WTC11 (cell line): ENCODE results near the gene GNAS.

ENCODE experiments used
- ESRRA ChIP-seq: sonication (generic); formaldehyde crosslinking; IDR thresholded peaks from 2 replicates; pipeline ENCODE4 v1.8.1; 2022; ENCODE audit warnings: mild to moderate bottlenecking, missing genetic modification reagents, borderline replicate concordance
- FOXK1 ChIP-seq: sonication (generic); formaldehyde crosslinking; IDR thresholded peaks from 2 replicates; pipeline ENCODE4 v1.8.0; 2022; ENCODE audit warnings: mild to moderate bottlenecking, moderate library complexity, missing genetic modification reagents
- FOXP1 ChIP-seq: sonication (generic); formaldehyde crosslinking; IDR thresholded peaks from 2 replicates; pipeline ENCODE4 v1.8.0; 2022; ENCODE audit warnings: missing genetic modification reagents, mild to moderate bottlenecking, moderate library complexity, borderline replicate concordance
- HMGA2 ChIP-seq: fragments of 250-450 bp; sonication (Bioruptor Pico); IDR thresholded peaks from 2 replicates; pipeline ENCODE4 v1.4.0; 2021; ENCODE audit warnings: mild to moderate bottlenecking, moderate library complexity
- JUN ChIP-seq: sonication (generic); formaldehyde crosslinking; IDR thresholded peaks from 2 replicates; pipeline ENCODE4 v1.8.0; 2023; ENCODE audit warnings: mild to moderate bottlenecking, missing genetic modification reagents
- SP1 ChIP-seq: sonication (generic); formaldehyde crosslinking; conservative IDR thresholded peaks from 2 replicates; pipeline ENCODE4 v1.8.1; 2022; ENCODE audit warnings: missing genetic modification reagents
- ZNF263 ChIP-seq: sonication (generic); formaldehyde crosslinking; IDR thresholded peaks from 2 replicates; pipeline ENCODE4 v1.8.1; 2022; ENCODE audit warnings: low read depth, mild to moderate bottlenecking, moderate library complexity, missing genetic modification reagents
- ZNF416 ChIP-seq: fragments of 250-450 bp; sonication (Bioruptor Pico); IDR thresholded peaks from 2 replicates; pipeline ENCODE4 v1.9.0; 2021; ENCODE audit warnings: mild to moderate bottlenecking, inconsistent platforms
- TF ChIP-seq, protein P1 (sequence below): fragments of 200-600 bp; IDR thresholded peaks from 2 replicates; pipeline ENCODE4 v1.8.0; 2022; ENCODE audit warnings: antibody characterized with exemption
- TF ChIP-seq, protein P2 (sequence below): sonication (generic); formaldehyde crosslinking; IDR thresholded peaks from 2 replicates; pipeline ENCODE4 v1.8.1; 2022; ENCODE audit warnings: low read depth, missing genetic modification reagents, borderline replicate concordance
- TF ChIP-seq, protein P3 (sequence below): sonication (generic); formaldehyde crosslinking; IDR thresholded peaks from 2 replicates; pipeline ENCODE4 v1.8.0; 2022; ENCODE audit warnings: mild to moderate bottlenecking, missing genetic modification reagents
- TF ChIP-seq, protein P4 (sequence below): sonication (generic); formaldehyde crosslinking; IDR thresholded peaks from 2 replicates; pipeline ENCODE4 v1.8.0; 2023; ENCODE audit warnings: missing genetic modification reagents
- TF ChIP-seq, protein P5 (sequence below): sonication (generic); formaldehyde crosslinking; conservative IDR thresholded peaks from 2 replicates; pipeline ENCODE4 v1.8.1; 2023; ENCODE audit warnings: mild to moderate bottlenecking, low read depth, missing genetic modification reagents, moderate library complexity
- TF ChIP-seq, protein P6 (sequence below): sonication (generic); formaldehyde crosslinking; IDR thresholded peaks from 2 replicates; pipeline ENCODE4 v1.8.0; 2022; ENCODE audit warnings: mild to moderate bottlenecking, missing genetic modification reagents

DNA sequence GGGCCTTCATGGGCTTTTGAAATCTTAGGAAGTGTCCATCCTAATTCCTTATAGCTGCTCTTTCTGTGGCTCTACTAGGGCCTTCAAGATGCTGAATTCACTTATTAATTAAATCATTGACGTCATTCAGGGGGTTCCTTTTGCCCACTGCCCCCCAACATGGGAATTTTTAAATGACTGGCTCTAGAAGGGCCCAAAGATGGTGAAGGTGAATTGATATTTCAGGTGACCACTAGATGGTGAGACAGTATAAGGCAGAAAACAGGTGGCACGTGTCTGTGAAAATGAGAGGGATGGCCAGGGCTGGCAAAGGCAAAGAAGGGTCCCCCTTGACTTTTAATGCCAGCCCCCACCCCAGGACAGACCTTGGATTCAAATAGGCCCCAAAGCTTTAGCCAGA lies 11.8 kb downstream of the GNAS start:
- TF ChIP-seq SP1 (CRISPR knock-in tag) = no peak
- no peak for TF ChIP-seq ZNF263 (CRISPR knock-in tag)
- TF ChIP-seq, protein P1, sequence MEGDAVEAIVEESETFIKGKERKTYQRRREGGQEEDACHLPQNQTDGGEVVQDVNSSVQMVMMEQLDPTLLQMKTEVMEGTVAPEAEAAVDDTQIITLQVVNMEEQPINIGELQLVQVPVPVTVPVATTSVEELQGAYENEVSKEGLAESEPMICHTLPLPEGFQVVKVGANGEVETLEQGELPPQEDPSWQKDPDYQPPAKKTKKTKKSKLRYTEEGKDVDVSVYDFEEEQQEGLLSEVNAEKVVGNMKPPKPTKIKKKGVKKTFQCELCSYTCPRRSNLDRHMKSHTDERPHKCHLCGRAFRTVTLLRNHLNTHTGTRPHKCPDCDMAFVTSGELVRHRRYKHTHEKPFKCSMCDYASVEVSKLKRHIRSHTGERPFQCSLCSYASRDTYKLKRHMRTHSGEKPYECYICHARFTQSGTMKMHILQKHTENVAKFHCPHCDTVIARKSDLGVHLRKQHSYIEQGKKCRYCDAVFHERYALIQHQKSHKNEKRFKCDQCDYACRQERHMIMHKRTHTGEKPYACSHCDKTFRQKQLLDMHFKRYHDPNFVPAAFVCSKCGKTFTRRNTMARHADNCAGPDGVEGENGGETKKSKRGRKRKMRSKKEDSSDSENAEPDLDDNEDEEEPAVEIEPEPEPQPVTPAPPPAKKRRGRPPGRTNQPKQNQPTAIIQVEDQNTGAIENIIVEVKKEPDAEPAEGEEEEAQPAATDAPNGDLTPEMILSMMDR = no peak
- TF ChIP-seq, protein P2, sequence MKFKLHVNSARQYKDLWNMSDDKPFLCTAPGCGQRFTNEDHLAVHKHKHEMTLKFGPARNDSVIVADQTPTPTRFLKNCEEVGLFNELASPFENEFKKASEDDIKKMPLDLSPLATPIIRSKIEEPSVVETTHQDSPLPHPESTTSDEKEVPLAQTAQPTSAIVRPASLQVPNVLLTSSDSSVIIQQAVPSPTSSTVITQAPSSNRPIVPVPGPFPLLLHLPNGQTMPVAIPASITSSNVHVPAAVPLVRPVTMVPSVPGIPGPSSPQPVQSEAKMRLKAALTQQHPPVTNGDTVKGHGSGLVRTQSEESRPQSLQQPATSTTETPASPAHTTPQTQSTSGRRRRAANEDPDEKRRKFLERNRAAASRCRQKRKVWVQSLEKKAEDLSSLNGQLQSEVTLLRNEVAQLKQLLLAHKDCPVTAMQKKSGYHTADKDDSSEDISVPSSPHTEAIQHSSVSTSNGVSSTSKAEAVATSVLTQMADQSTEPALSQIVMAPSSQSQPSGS (CRISPR knock-in tag) = no peak
- TF ChIP-seq, protein P3, sequence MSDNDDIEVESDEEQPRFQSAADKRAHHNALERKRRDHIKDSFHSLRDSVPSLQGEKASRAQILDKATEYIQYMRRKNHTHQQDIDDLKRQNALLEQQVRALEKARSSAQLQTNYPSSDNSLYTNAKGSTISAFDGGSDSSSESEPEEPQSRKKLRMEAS = no peak
- TF ChIP-seq FOXP1 (CRISPR knock-in tag) = no peak
- TF ChIP-seq, protein P4, sequence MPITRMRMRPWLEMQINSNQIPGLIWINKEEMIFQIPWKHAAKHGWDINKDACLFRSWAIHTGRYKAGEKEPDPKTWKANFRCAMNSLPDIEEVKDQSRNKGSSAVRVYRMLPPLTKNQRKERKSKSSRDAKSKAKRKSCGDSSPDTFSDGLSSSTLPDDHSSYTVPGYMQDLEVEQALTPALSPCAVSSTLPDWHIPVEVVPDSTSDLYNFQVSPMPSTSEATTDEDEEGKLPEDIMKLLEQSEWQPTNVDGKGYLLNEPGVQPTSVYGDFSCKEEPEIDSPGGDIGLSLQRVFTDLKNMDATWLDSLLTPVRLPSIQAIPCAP = no peak
- no peak for TF ChIP-seq HMGA2 (CRISPR knock-in tag)
- TF ChIP-seq ESRRA (CRISPR knock-in tag) = no peak
- TF ChIP-seq JUN (CRISPR knock-in tag) = no peak
- TF ChIP-seq, protein P5, sequence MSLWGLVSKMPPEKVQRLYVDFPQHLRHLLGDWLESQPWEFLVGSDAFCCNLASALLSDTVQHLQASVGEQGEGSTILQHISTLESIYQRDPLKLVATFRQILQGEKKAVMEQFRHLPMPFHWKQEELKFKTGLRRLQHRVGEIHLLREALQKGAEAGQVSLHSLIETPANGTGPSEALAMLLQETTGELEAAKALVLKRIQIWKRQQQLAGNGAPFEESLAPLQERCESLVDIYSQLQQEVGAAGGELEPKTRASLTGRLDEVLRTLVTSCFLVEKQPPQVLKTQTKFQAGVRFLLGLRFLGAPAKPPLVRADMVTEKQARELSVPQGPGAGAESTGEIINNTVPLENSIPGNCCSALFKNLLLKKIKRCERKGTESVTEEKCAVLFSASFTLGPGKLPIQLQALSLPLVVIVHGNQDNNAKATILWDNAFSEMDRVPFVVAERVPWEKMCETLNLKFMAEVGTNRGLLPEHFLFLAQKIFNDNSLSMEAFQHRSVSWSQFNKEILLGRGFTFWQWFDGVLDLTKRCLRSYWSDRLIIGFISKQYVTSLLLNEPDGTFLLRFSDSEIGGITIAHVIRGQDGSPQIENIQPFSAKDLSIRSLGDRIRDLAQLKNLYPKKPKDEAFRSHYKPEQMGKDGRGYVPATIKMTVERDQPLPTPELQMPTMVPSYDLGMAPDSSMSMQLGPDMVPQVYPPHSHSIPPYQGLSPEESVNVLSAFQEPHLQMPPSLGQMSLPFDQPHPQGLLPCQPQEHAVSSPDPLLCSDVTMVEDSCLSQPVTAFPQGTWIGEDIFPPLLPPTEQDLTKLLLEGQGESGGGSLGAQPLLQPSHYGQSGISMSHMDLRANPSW = no peak
- TF ChIP-seq, protein P6, sequence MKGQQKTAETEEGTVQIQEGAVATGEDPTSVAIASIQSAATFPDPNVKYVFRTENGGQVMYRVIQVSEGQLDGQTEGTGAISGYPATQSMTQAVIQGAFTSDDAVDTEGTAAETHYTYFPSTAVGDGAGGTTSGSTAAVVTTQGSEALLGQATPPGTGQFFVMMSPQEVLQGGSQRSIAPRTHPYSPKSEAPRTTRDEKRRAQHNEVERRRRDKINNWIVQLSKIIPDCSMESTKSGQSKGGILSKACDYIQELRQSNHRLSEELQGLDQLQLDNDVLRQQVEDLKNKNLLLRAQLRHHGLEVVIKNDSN (CRISPR knock-in tag) = no peak
- TF ChIP-seq FOXK1 (CRISPR knock-in tag) = no peak
- no peak for TF ChIP-seq ZNF416 (CRISPR knock-in tag)
